HEK293 (cell line): ENCODE data around the gene RIC3.

Source experiments
- BCL11A ChIP-seq: fragments of 450-650 bp; formaldehyde crosslinking; IDR thresholded peaks from 2 replicates; pipeline ENCODE4 v1.5.1; 2016; ENCODE audit warnings: low read depth, missing biosample characterization, missing genetic modification characterization
- CTCF ChIP-seq: fragments of 450-650 bp; formaldehyde crosslinking; IDR thresholded peaks from 2 replicates; pipeline ENCODE4 v1.5.1; 2016; ENCODE audit warnings: missing biosample characterization, missing genetic modification characterization
- KLF8 ChIP-seq: fragments of 450-650 bp; formaldehyde crosslinking; IDR thresholded peaks from 2 replicates; pipeline ENCODE4 v1.5.1; 2016; ENCODE audit warnings: missing biosample characterization, missing genetic modification characterization
- MZF1 ChIP-seq: fragments of 450-650 bp; formaldehyde crosslinking; IDR thresholded peaks from 2 replicates; pipeline ENCODE4 v1.5.1; 2017; ENCODE audit warnings: missing biosample characterization, missing genetic modification characterization, borderline replicate concordance
- PATZ1 ChIP-seq: fragments of 450-650 bp; formaldehyde crosslinking; IDR thresholded peaks from 2 replicates; pipeline ENCODE4 v1.5.1; 2016; ENCODE audit warnings: missing biosample characterization, missing genetic modification characterization
- TCF7L2 ChIP-seq: IDR thresholded peaks from 2 replicates; pipeline ENCODE4 v1.6.1; 2011; ENCODE audit warnings: low read depth, mild to moderate bottlenecking, inconsistent platforms, low read length, moderate library complexity, borderline replicate concordance
- ZBTB7A ChIP-seq: fragments of 450-650 bp; formaldehyde crosslinking; IDR thresholded peaks from 2 replicates; pipeline ENCODE4 v1.5.1; 2016; ENCODE audit warnings: low read depth, missing biosample characterization, missing genetic modification characterization
- ZNF121 ChIP-seq: fragments of 450-650 bp; formaldehyde crosslinking; IDR thresholded peaks from 2 replicates; pipeline ENCODE4 v1.5.1; 2016; ENCODE audit warnings: missing biosample characterization, missing genetic modification characterization
- ZNF174 ChIP-seq: fragments of 450-650 bp; formaldehyde crosslinking; IDR thresholded peaks from 2 replicates; pipeline ENCODE4 v1.5.0; 2017; ENCODE audit warnings: missing biosample characterization, mild to moderate bottlenecking, missing genetic modification characterization
- ZNF416 ChIP-seq: fragments of 450-650 bp; formaldehyde crosslinking; IDR thresholded peaks from 2 replicates; pipeline ENCODE4 v1.5.1; 2016; ENCODE audit warnings: missing biosample characterization, missing genetic modification characterization
- ZNF558 ChIP-seq: fragments of 450-650 bp; formaldehyde crosslinking; IDR thresholded peaks from 2 replicates; pipeline ENCODE4 v1.5.1; 2016; ENCODE audit warnings: missing biosample characterization, missing genetic modification characterization

GRCh38 chr11:8194956-8195355, 26.1 kb upstream of the RIC3 start:
- TF ChIP-seq ZBTB7A (tag by site-specific recombination) (no peak), ZNF174 (tag by site-specific recombination) (no peak), PATZ1 (tag by site-specific recombination) (no peak), TCF7L2 (no peak), CTCF (tag by site-specific recombination) (no peak), ZNF121 (tag by site-specific recombination) (no peak), ZNF558 (tag by site-specific recombination) (no peak), BCL11A (no peak), ZNF416 (tag by site-specific recombination) (no peak), MZF1 (no peak), KLF8 (tag by site-specific recombination) (no peak)
